NCI-H1048 (cell line): ENCODE data around the gene MT1F.
"Not testable (repeated sequence)": the region's sequence is repeated elsewhere in the genome, so short reads cannot be mapped to it uniquely, and the experiment has no call there.

Experiments
- DNase-seq: peaks from one replicate; lab custom pipeline; 2025; lab: John Stamatoyannopoulos, UW

The MT1F gene

GRCh38 chr16:56645311-56645710 is 12.4 kb upstream of the MT1F start:
- no peak for DNase-seq

GRCh38 chr16:56645838-56646237 is 11.9 kb upstream of the MT1F start:
- no peak for DNase-seq

GRCh38 chr16:56647641-56648431 is 9.9 kb upstream of the MT1F start:
- no peak for DNase-seq

- no peak for DNase-seq
Observed at GRCh38 chr16:56649271-56649670, 8.5 kb upstream of the MT1F start.

GRCh38 chr16:56649820-56650219 is 7.9 kb upstream of the MT1F start:
- no peak for DNase-seq

GRCh38 chr16:56651586-56651985 is 6.2 kb upstream of the MT1F start, which contains the start of gene MT1B:
Gene MT1B (plus strand): TSS chr16:56651886. CDS start chr16:56651954, 68 bp downstream.
- DNase-seq = no peak

GRCh38 chr16:56652600-56652999 is 5.2 kb upstream of the MT1F start:
- DNase-seq = no peak

- no peak for DNase-seq
Observed at GRCh38 chr16:56653218-56653617, 4.5 kb upstream of the MT1F start.

- no peak for DNase-seq
Observed at GRCh38 chr16:56658327-56658875, 642 bp downstream of the MT1F start.

- no peak for DNase-seq
Observed at GRCh38 chr16:56662357-56663354, 4.9 kb downstream of the MT1F start.

- no peak for DNase-seq
Observed at GRCh38 chr16:56664506-56664905, 6.7 kb downstream of the MT1F start.

GRCh38 chr16:56665286-56666261 is 7.8 kb downstream of the MT1F start:
- not testable (repeated sequence) for DNase-seq

- DNase-seq = no peak
Observed at GRCh38 chr16:56667581-56668571, 10.1 kb downstream of the MT1F start, which contains the start of gene MT1G. Gene MT1G (minus strand): TSS chr16:56668065. CDS start chr16:56667993, 72 bp downstream.

GRCh38 chr16:56669005-56669839 is 11.5 kb downstream of the MT1F start, which contains the start of gene MT1H:
Gene MT1H (plus strand): TSS chr16:56669814. CDS start chr16:56669885, 71 bp downstream.
- no peak for DNase-seq

- DNase-seq = no peak
Observed at GRCh38 chr16:56669840-56670619, 12.3 kb downstream of the MT1F start.

- no peak for DNase-seq
Observed at GRCh38 chr16:56670620-56670934, 12.8 kb downstream of the MT1F start.

GRCh38 chr16:56671691-56672090 is 13.9 kb downstream of the MT1F start:
- DNase-seq = not testable (repeated sequence)

- not testable (repeated sequence) for DNase-seq
Observed at GRCh38 chr16:56672171-56672570, 14.4 kb downstream of the MT1F start.
